G401.6 (cell line): Measurements from ENCODE around the gene MPST.

Experiments used
- FAIRE-seq: peaks from 2 replicates; lab custom pipeline; 2012; peaks lifted over from hg19 to GRCh38; lab: Jason Lieb, UNC

Gene MPST

GRCh38 chr22:37023743-37024338 lies 4.3 kb downstream of the MPST start:
- FAIRE-seq: no peak

GRCh38 chr22:37024339-37025157 lies 5.0 kb downstream of the MPST start:
- FAIRE-seq: no peak

GRCh38 chr22:37025500-37026070 lies 6.0 kb downstream of the MPST start:
- FAIRE-seq: no peak

- no peak for FAIRE-seq
Measured at GRCh38 chr22:37026325-37026724, 6.8 kb downstream of the MPST start.

GRCh38 chr22:37027556-37027955 lies 8.0 kb downstream of the MPST start:
- no peak for FAIRE-seq

GRCh38 chr22:37028692-37029674 lies 9.4 kb downstream of the MPST start:
- FAIRE-seq: no peak

GRCh38 chr22:37030560-37031281 lies 11.2 kb downstream of the MPST start:
- FAIRE-seq: no peak

- FAIRE-seq: no peak
Measured at GRCh38 chr22:37032134-37032534, 12.6 kb downstream of the MPST start.

GRCh38 chr22:37032535-37033460 lies 13.3 kb downstream of the MPST start:
- FAIRE-seq: no peak

GRCh38 chr22:37033605-37034430 lies 14.3 kb downstream of the MPST start:
- no peak for FAIRE-seq

GRCh38 chr22:37036655-37037377 lies 17.3 kb downstream of the MPST start:
- no peak for FAIRE-seq

- FAIRE-seq: no peak
Measured at GRCh38 chr22:37037669-37038068, 18.1 kb downstream of the MPST start.

GRCh38 chr22:37039466-37039865 lies 19.9 kb downstream of the MPST start:
- FAIRE-seq: no peak

GRCh38 chr22:37043209-37043827 lies 23.8 kb downstream of the MPST start:
- FAIRE-seq: no peak

- no peak for FAIRE-seq
Measured at GRCh38 chr22:37043828-37044538, 24.4 kb downstream of the MPST start.

- FAIRE-seq: no peak
Measured at GRCh38 chr22:37044634-37045625, 25.4 kb downstream of the MPST start.

GRCh38 chr22:37045958-37046357 lies 26.4 kb downstream of the MPST start:
- peak; percentile 69 for FAIRE-seq
